HEK293 (cell line): Measurements from ENCODE around the gene HOXC10.

Experiments used
- FEZF1 ChIP-seq: fragments of 450-650 bp; formaldehyde crosslinking; IDR thresholded peaks from 2 replicates; pipeline ENCODE4 v1.5.1; 2016; ENCODE audit warnings: missing biosample characterization, missing genetic modification characterization
- HOXA7 ChIP-seq: sonication (generic); formaldehyde crosslinking; IDR thresholded peaks from 2 replicates; pipeline ENCODE4 v1.8.1; 2022; ENCODE audit warnings: missing genetic modification reagents, borderline replicate concordance
- IKZF3 ChIP-seq: fragments of 450-650 bp; IDR thresholded peaks from 2 replicates; pipeline ENCODE4 v1.5.0; 2018; ENCODE audit warnings: missing biosample characterization, mild to moderate bottlenecking, missing genetic modification characterization, moderate library complexity
- KLF1 ChIP-seq: fragments of 450-650 bp; formaldehyde crosslinking; IDR thresholded peaks from 2 replicates; pipeline ENCODE4 v1.5.1; 2016; ENCODE audit warnings: missing biosample characterization, missing genetic modification characterization
- OSR2 ChIP-seq: fragments of 450-650 bp; formaldehyde crosslinking; IDR thresholded peaks from 2 replicates; pipeline ENCODE4 v1.5.1; 2016; ENCODE audit warnings: missing biosample characterization, missing genetic modification characterization
- RBAK ChIP-seq: fragments of 450-650 bp; formaldehyde crosslinking; IDR thresholded peaks from 2 replicates; pipeline ENCODE4 v1.5.1; 2016; ENCODE audit warnings: missing biosample characterization, missing genetic modification characterization
- SP2 ChIP-seq: fragments of 450-650 bp; formaldehyde crosslinking; IDR thresholded peaks from 2 replicates; pipeline ENCODE4 v1.5.1; 2016; ENCODE audit warnings: missing biosample characterization, missing genetic modification characterization
- SP7 ChIP-seq: fragments of 450-650 bp; formaldehyde crosslinking; IDR thresholded peaks from 2 replicates; pipeline ENCODE4 v1.5.1; 2016; ENCODE audit warnings: missing biosample characterization, missing genetic modification characterization
- ZNF175 ChIP-seq: fragments of 450-650 bp; formaldehyde crosslinking; IDR thresholded peaks from 2 replicates; pipeline ENCODE4 v1.5.1; 2016; ENCODE audit warnings: missing biosample characterization, missing genetic modification characterization
- ZNF221 ChIP-seq: fragments of 450-650 bp; formaldehyde crosslinking; IDR thresholded peaks from 2 replicates; pipeline ENCODE4 v1.5.1; 2017; ENCODE audit warnings: missing biosample characterization, missing genetic modification characterization, borderline replicate concordance
- ZNF324 ChIP-seq: fragments of 450-650 bp; formaldehyde crosslinking; IDR thresholded peaks from 2 replicates; pipeline ENCODE4 v1.5.1; 2016; ENCODE audit warnings: missing biosample characterization, missing genetic modification characterization
- ZNF510 ChIP-seq: fragments of 450-650 bp; formaldehyde crosslinking; IDR thresholded peaks from 2 replicates; pipeline ENCODE4 v1.5.1; 2018; ENCODE audit warnings: mild to moderate bottlenecking, missing genetic modification characterization, missing biosample characterization; ENCODE audit not compliant: insufficient replicate concordance
- ZNF76 ChIP-seq: fragments of 450-650 bp; formaldehyde crosslinking; IDR thresholded peaks from 2 replicates; pipeline ENCODE4; 2016; ENCODE audit warnings: low read depth, missing biosample characterization, missing genetic modification characterization, borderline replicate concordance
- ZNF837 ChIP-seq: fragments of 450-650 bp; formaldehyde crosslinking; IDR thresholded peaks from 2 replicates; pipeline ENCODE4 v1.5.1; 2016; ENCODE audit warnings: missing biosample characterization, missing genetic modification characterization
- ZSCAN23 ChIP-seq: fragments of 450-650 bp; formaldehyde crosslinking; IDR thresholded peaks from 2 replicates; pipeline ENCODE4 v1.5.1; 2016; ENCODE audit warnings: missing biosample characterization, missing genetic modification characterization
- TF ChIP-seq, protein P1 (sequence below): fragments of 450-650 bp; formaldehyde crosslinking; conservative IDR thresholded peaks from 2 replicates; pipeline ENCODE4 v1.5.1; 2016; ENCODE audit warnings: low read depth, missing biosample characterization, missing genetic modification characterization
- TF ChIP-seq, protein P2 (sequence below): fragments of 450-650 bp; formaldehyde crosslinking; IDR thresholded peaks from 2 replicates; pipeline ENCODE4 v1.5.1; 2016; ENCODE audit warnings: missing biosample characterization, missing genetic modification characterization, borderline replicate concordance
- TF ChIP-seq, protein P3 (sequence below): fragments of 450-650 bp; formaldehyde crosslinking; IDR thresholded peaks from 2 replicates; pipeline ENCODE4 v1.5.1; 2016; ENCODE audit warnings: missing biosample characterization, missing genetic modification characterization
- TF ChIP-seq, protein P4 (sequence below): fragments of 450-650 bp; formaldehyde crosslinking; IDR thresholded peaks from 2 replicates; pipeline ENCODE4 v1.5.1; 2017; ENCODE audit warnings: missing biosample characterization, missing genetic modification characterization
- TF ChIP-seq, protein P5 (sequence below): fragments of 450-650 bp; formaldehyde crosslinking; IDR thresholded peaks from 2 replicates; pipeline ENCODE4 v1.5.1; 2016; ENCODE audit warnings: missing biosample characterization, missing genetic modification characterization
- TF ChIP-seq, protein P6 (sequence below): sonication (generic); formaldehyde crosslinking; IDR thresholded peaks from 2 replicates; pipeline ENCODE4 v1.8.1; 2022; ENCODE audit warnings: mild to moderate bottlenecking, moderate library complexity, missing genetic modification reagents

The HOXC10 gene

DNA sequence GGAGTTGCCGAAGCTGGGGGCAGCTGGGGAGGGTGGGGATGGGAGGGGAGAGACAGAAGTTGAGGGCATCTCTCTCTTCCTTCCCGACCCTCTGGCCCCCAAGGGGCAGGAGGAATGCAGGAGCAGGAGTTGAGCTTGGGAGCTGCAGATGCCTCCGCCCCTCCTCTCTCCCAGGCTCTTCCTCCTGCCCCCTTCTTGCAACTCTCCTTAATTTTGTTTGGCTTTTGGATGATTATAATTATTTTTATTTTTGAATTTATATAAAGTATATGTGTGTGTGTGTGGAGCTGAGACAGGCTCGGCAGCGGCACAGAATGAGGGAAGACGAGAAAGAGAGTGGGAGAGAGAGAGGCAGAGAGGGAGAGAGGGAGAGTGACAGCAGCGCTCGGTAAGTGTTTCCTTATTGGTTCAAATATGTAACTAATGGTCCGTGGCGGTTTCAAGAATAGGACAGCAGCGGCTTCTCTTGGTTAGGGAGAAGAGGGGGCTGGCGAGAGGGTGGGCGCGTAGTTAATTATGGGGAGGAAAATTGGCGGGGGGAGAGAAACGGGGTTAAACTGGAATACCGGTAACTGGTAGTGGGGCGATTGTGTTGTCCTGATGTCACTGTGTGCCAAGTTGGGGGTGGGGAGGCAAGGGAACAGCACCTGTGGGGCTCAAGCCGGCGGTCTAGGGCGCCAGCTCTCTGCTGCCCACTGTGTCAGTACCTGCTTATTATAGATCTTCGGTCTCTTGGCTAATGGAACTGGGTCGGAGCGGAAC is 32.3 kb downstream of the HOXC10 start (continued):
- TF ChIP-seq, protein P1, sequence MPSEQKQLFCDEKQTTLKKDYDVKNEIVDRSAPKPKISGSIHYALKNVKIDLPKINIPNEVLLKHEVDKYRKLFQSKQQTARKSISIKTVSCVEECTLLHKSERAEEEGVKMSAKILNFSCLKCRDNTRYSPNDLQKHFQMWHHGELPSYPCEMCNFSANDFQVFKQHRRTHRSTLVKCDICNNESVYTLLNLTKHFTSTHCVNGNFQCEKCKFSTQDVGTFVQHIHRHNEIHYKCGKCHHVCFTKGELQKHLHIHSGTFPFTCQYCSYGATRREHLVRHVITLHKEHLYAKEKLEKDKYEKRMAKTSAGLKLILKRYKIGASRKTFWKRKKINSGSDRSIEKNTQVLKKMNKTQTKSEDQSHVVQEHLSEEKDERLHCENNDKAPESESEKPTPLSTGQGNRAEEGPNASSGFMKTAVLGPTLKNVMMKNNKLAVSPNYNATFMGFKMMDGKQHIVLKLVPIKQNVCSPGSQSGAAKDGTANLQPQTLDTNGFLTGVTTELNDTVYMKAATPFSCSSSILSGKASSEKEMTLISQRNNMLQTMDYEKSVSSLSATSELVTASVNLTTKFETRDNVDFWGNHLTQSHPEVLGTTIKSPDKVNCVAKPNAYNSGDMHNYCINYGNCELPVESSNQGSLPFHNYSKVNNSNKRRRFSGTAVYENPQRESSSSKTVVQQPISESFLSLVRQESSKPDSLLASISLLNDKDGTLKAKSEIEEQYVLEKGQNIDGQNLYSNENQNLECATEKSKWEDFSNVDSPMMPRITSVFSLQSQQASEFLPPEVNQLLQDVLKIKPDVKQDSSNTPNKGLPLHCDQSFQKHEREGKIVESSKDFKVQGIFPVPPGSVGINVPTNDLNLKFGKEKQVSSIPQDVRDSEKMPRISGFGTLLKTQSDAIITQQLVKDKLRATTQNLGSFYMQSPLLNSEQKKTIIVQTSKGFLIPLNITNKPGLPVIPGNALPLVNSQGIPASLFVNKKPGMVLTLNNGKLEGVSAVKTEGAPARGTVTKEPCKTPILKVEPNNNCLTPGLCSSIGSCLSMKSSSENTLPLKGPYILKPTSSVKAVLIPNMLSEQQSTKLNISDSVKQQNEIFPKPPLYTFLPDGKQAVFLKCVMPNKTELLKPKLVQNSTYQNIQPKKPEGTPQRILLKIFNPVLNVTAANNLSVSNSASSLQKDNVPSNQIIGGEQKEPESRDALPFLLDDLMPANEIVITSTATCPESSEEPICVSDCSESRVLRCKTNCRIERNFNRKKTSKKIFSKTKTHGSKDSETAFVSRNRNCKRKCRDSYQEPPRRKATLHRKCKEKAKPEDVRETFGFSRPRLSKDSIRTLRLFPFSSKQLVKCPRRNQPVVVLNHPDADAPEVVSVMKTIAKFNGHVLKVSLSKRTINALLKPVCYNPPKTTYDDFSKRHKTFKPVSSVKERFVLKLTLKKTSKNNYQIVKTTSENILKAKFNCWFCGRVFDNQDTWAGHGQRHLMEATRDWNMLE (tag by site-specific recombination), result no peak
- TF ChIP-seq, protein P2, sequence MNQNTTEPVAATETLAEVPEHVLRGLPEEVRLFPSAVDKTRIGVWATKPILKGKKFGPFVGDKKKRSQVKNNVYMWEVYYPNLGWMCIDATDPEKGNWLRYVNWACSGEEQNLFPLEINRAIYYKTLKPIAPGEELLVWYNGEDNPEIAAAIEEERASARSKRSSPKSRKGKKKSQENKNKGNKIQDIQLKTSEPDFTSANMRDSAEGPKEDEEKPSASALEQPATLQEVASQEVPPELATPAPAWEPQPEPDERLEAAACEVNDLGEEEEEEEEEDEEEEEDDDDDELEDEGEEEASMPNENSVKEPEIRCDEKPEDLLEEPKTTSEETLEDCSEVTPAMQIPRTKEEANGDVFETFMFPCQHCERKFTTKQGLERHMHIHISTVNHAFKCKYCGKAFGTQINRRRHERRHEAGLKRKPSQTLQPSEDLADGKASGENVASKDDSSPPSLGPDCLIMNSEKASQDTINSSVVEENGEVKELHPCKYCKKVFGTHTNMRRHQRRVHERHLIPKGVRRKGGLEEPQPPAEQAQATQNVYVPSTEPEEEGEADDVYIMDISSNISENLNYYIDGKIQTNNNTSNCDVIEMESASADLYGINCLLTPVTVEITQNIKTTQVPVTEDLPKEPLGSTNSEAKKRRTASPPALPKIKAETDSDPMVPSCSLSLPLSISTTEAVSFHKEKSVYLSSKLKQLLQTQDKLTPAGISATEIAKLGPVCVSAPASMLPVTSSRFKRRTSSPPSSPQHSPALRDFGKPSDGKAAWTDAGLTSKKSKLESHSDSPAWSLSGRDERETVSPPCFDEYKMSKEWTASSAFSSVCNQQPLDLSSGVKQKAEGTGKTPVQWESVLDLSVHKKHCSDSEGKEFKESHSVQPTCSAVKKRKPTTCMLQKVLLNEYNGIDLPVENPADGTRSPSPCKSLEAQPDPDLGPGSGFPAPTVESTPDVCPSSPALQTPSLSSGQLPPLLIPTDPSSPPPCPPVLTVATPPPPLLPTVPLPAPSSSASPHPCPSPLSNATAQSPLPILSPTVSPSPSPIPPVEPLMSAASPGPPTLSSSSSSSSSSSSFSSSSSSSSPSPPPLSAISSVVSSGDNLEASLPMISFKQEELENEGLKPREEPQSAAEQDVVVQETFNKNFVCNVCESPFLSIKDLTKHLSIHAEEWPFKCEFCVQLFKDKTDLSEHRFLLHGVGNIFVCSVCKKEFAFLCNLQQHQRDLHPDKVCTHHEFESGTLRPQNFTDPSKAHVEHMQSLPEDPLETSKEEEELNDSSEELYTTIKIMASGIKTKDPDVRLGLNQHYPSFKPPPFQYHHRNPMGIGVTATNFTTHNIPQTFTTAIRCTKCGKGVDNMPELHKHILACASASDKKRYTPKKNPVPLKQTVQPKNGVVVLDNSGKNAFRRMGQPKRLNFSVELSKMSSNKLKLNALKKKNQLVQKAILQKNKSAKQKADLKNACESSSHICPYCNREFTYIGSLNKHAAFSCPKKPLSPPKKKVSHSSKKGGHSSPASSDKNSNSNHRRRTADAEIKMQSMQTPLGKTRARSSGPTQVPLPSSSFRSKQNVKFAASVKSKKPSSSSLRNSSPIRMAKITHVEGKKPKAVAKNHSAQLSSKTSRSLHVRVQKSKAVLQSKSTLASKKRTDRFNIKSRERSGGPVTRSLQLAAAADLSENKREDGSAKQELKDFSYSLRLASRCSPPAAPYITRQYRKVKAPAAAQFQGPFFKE, result no peak
- no peak for TF ChIP-seq ZNF221 (tag by site-specific recombination)
- TF ChIP-seq ZNF324 (tag by site-specific recombination), result 0 out of 2 replicates have a peak, but pooled peaks have one; percentile 14
- peak; percentile 88 for TF ChIP-seq OSR2 (tag by site-specific recombination)
- no peak for TF ChIP-seq ZNF837 (tag by site-specific recombination)
- TF ChIP-seq ZNF510 (tag by site-specific recombination), result peak; percentile 38
- no peak for TF ChIP-seq ZSCAN23 (tag by site-specific recombination)
- TF ChIP-seq, protein P3, sequence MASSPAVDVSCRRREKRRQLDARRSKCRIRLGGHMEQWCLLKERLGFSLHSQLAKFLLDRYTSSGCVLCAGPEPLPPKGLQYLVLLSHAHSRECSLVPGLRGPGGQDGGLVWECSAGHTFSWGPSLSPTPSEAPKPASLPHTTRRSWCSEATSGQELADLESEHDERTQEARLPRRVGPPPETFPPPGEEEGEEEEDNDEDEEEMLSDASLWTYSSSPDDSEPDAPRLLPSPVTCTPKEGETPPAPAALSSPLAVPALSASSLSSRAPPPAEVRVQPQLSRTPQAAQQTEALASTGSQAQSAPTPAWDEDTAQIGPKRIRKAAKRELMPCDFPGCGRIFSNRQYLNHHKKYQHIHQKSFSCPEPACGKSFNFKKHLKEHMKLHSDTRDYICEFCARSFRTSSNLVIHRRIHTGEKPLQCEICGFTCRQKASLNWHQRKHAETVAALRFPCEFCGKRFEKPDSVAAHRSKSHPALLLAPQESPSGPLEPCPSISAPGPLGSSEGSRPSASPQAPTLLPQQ (tag by site-specific recombination), result no peak
- 0 out of 2 replicates have a peak, but pooled peaks have one; percentile 7 for TF ChIP-seq ZNF76 (tag by site-specific recombination)
- TF ChIP-seq, protein P4, sequence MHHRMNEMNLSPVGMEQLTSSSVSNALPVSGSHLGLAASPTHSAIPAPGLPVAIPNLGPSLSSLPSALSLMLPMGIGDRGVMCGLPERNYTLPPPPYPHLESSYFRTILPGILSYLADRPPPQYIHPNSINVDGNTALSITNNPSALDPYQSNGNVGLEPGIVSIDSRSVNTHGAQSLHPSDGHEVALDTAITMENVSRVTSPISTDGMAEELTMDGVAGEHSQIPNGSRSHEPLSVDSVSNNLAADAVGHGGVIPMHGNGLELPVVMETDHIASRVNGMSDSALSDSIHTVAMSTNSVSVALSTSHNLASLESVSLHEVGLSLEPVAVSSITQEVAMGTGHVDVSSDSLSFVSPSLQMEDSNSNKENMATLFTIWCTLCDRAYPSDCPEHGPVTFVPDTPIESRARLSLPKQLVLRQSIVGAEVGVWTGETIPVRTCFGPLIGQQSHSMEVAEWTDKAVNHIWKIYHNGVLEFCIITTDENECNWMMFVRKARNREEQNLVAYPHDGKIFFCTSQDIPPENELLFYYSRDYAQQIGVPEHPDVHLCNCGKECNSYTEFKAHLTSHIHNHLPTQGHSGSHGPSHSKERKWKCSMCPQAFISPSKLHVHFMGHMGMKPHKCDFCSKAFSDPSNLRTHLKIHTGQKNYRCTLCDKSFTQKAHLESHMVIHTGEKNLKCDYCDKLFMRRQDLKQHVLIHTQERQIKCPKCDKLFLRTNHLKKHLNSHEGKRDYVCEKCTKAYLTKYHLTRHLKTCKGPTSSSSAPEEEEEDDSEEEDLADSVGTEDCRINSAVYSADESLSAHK (tag by site-specific recombination), result peak; percentile 100
- peak; percentile 94 for TF ChIP-seq SP7 (tag by site-specific recombination)
- peak; percentile 64 for TF ChIP-seq SP2 (tag by site-specific recombination)
- TF ChIP-seq ZNF175, result no peak
- TF ChIP-seq IKZF3, result peak; percentile 70
- TF ChIP-seq, protein P5, sequence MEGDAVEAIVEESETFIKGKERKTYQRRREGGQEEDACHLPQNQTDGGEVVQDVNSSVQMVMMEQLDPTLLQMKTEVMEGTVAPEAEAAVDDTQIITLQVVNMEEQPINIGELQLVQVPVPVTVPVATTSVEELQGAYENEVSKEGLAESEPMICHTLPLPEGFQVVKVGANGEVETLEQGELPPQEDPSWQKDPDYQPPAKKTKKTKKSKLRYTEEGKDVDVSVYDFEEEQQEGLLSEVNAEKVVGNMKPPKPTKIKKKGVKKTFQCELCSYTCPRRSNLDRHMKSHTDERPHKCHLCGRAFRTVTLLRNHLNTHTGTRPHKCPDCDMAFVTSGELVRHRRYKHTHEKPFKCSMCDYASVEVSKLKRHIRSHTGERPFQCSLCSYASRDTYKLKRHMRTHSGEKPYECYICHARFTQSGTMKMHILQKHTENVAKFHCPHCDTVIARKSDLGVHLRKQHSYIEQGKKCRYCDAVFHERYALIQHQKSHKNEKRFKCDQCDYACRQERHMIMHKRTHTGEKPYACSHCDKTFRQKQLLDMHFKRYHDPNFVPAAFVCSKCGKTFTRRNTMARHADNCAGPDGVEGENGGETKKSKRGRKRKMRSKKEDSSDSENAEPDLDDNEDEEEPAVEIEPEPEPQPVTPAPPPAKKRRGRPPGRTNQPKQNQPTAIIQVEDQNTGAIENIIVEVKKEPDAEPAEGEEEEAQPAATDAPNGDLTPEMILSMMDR, result peak; percentile 73
- no peak; the same call in 1 of the 2 replicates for TF ChIP-seq KLF1 (tag by site-specific recombination)
- no peak for TF ChIP-seq RBAK (tag by site-specific recombination)
- TF ChIP-seq, protein P6, sequence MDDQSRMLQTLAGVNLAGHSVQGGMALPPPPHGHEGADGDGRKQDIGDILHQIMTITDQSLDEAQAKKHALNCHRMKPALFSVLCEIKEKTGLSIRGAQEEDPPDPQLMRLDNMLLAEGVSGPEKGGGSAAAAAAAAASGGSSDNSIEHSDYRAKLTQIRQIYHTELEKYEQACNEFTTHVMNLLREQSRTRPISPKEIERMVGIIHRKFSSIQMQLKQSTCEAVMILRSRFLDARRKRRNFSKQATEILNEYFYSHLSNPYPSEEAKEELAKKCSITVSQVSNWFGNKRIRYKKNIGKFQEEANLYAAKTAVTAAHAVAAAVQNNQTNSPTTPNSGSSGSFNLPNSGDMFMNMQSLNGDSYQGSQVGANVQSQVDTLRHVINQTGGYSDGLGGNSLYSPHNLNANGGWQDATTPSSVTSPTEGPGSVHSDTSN, result no peak
- TF ChIP-seq HOXA7 (CRISPR knock-in tag), result no peak
- no peak for TF ChIP-seq FEZF1 (tag by site-specific recombination)
